GM19467 (cell line): Measurements from ENCODE around the gene DGKB.

Experiments
- ATAC-seq: cut with Tn5 transposase; IDR thresholded peaks from one replicate; pipeline ENCODE4 v1.9.1; 2021; ENCODE audit warnings: mild to moderate bottlenecking, moderate library complexity; ENCODE audit not compliant: unreplicated experiment

DGKB gene

DNA sequence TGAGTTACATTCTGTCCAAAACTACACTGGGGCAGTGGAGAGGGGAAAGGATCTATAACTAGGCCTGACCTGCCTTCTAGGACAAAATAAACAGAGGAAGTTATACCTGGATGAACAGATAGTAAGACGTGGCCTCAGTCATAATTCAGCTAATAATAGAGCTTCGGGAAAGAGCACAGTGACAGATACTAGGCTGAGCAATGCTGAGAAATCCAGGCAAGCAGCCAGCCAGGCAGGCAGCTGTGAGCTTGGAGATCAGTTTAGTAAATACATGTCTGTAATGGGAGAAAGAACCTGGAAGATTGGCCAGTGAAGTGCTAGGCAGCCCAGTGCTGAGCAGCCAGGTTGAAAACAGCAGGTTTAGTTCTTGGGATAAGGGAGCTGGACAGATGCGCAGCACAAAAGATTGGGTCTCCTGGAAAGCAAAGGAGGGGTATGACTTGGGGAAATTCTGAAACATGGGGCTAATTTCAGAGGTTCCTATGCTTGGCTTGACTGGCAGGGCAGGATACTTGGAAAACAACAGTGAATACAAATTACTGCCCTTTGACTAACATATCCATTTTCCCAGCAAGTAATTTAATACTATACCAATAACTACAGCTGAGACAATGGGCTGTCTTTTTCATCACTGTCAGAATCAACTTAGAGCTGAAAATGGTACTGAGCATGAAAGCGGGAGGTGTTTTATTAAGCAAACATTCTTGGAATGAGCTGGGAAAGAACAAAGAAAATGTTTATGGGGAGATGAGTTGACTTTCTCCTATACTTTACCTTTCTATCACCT, 140.8 kb downstream of the DGKB start:
- ATAC-seq = no peak

- no peak for ATAC-seq
Observed at GRCh38 chr7:14760730-14761478, 141.6 kb downstream of the DGKB start.

GRCh38 chr7:14759785-14760184, 142.8 kb downstream of the DGKB start:
- ATAC-seq = no peak

DNA sequence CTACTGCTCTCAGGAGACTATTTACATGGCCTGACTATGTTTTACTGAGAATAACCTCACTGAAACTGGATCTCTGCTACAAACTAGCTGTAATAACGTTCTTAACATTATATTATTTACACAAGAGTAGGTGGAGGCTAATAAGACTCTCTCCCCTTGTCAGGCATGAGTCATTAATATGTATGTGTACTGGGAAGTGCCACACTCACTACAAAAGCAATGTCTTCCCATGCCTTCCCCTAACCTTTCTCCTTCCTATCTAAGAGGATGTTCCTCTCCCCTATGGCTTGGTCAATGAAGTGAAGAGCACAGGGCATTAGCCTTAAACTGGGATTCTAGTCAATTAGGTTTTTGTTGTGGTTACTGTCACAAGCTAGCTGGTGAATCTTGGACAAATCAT, 147.9 kb downstream of the DGKB start:
- ATAC-seq = no peak

DNA sequence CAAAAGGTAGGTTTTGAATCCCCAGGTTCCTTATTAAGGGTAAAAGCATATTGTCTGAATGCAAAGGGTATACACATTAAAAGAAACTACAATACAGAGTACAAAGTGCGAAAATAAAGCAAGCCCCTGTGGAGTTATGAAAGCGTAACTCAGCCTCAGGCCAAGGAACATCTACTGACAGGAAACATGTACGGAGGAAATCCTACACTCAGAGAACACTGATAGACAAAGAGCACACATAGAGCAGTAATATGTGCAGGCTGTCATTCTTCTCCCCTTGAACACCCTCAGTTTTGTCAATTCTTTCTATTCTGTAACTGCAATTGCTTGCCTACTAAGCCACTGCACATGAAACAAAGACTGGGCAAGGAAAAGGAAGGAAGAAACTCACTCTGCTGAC, 150.2 kb downstream of the DGKB start:
- no peak for ATAC-seq

GRCh38 chr7:14751461-14751860, 151.1 kb downstream of the DGKB start:
- no peak for ATAC-seq

- no peak for ATAC-seq
Observed at GRCh38 chr7:14748461-14748860, 154.1 kb downstream of the DGKB start.

DNA sequence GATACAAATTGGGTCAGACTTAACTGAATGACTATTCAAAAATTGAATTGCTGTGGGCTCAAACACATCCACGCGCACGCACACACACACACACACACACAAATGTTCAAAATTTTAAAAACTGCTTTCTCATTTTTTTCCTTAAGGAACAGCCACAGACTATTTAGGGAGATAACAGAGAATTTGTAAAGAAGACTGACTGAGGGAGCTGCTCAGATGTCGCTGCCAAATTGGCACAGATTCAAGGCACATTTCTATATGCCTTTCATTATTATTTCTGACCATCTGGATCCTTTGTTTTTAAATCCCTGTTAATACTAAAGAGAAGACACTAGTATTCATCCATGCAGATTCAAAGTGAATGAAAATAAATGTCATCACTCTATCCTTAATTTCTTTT, 154.8 kb downstream of the DGKB start:
- ATAC-seq = no peak

DNA sequence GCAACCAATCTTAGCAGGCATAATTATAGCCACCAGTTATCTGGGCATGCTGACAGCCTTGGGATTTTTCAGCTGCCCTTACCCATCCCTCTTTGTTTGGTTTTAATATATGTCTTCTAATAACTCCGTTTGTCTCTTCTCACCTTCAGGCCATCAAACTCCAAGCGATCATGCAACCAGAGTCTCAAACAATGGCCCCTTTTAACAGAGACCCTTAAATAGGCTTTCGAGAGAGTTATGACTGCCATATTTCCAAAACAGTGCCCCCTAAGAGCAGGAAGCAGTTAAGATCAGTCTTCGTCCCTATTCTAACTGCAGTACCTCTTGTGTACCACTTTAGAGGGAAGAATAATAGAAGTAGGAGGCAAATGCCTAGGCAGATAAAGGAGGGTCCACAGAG, 157.5 kb downstream of the DGKB start:
- no peak for ATAC-seq

GRCh38 chr7:14740606-14741005, 161.9 kb downstream of the DGKB start:
- no peak for ATAC-seq

- no peak for ATAC-seq
Observed at GRCh38 chr7:14739841-14740185, 162.7 kb downstream of the DGKB start.

DNA sequence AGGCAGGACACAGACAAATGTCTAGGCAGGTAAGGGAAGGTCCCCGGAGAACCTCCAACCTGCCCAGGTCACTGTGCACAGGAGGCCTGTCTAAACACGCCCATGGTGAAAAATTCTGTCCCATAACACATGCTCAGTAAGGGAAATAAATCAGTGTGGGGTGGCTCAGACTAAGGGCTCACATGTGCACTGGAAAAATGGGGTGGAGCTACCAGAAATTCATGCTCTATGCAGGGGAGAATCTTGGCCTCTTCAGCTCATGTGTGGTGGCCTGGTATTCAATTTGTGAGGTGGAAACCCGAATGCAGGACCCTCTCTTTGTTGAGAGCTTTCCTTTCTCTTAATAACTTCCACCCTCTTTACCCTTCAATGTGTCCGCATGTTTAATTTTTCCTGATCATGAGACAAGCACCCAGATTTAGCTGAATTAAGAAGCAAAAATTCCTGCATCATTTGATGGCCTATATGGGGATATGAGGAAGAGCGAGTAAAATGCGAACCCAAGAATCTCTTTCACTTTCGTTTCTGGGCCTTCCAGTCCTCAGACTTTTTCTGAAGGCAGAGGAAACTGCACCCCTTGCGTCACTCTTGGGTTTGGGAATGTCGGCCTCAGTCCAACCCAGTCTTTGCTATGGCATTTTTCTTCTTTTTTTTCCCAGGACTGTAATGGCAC, 163.2 kb downstream of the DGKB start:
- ATAC-seq = no peak

DNA sequence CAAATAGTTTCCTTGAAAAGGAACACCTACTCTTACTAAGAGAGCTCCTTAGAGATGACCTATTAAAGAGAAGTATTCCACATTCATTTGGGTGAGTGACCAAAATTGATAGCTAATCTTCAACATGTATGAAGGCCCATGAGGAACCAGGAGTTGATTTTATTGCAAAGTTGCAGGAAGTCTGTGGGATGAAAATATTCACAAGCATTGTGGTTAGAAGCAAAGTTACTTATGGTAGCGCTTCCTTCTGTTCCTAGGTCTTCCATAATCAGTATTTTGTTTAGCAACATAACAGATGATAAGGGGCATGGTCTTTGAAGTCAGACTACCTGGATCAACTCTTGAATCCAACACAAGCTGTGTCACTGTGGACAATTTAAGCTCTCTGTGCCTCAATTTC, 164.5 kb downstream of the DGKB start:
- ATAC-seq = no peak

GRCh38 chr7:14734839-14735321, 167.7 kb downstream of the DGKB start:
- ATAC-seq = no peak

- ATAC-seq = no peak
Observed at GRCh38 chr7:14720785-14721184, 181.8 kb downstream of the DGKB start.

DNA sequence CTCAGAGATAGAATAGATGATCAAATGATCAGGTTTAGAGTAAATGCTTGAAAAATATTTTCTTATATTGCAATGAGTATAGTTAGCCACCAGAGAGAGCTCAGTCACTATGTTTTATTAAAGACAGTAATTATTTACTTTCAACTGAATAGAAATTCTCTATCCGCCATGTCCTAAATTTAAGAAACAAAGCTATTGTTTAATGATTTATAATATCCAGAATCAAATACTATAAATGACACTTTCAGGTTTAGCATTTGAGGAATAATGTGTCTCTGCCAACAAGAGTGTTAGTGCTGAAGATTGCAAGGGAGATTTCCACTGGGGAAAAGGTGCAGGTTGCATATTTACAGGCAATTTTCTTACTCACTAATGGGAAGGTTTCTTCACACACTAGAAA, 184.7 kb downstream of the DGKB start:
- no peak for ATAC-seq

DNA sequence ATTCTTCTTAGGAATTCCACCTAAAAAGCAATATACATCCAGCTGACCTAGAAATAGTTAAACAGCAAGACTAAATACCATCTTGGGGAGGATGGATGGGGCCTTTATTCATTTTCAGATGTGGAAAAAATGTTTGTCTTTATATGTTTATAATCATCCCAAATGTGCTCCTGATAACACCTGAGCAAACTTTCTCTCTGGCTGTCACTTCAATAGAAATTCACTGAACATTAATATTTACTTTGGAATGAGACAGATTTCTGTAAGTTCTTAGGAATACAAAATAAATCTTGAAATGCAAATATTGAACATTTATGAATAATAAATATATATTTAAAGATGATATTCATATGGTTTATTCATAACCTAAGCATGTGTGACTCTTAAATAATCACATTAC, 185.4 kb downstream of the DGKB start:
- ATAC-seq = no peak

DNA sequence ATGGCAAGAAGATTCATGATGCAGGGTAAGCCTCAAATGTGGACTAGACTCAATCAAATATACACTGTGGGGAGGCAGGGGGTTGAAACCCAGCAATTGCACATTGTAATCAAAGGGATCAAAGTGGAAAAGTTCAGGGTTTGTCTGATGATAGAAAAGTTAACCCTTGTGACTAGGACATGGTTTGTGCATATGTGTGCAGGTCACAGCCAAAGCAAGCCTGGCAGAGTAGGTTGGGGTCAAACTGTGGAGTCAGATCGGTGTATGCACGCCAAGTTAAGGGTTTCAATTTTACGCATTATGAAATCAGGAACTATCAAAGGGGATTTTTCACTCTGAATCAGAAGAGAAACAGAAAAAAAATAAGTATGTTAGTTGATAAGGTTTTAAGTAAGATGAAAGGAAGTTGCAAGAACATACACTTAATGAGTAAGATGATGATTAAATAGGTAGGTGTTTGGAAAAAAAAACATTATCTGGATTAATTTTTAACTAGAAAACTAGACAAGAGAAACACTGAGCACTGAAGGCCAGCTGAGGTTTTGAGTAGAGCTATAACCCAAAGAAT, 188.3 kb downstream of the DGKB start:
- ATAC-seq = peak; percentile 96

GRCh38 chr7:14698239-14698638, 204.3 kb downstream of the DGKB start:
- ATAC-seq = no peak

DNA sequence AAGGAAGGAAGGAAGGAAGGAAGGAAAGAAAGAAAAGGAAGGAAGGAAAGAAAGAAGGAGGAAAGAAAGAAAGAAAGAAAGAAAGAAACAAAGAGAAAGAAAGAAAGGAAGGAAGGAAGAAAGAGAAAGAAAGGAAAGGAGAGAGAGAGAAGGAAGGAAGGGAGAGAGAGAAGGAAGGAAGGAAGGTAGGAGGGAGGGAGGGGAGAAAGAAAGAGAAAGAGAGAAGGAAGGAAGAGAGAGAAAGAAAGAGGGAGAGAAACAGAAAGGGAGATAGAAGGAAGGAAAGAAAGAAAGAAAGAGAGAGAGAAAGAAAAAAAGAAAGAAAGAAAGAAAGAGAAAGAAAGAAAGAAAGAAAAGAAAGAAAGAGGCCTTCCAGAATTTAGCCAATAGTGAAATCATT, 204.9 kb downstream of the DGKB start:
- no peak for ATAC-seq

DNA sequence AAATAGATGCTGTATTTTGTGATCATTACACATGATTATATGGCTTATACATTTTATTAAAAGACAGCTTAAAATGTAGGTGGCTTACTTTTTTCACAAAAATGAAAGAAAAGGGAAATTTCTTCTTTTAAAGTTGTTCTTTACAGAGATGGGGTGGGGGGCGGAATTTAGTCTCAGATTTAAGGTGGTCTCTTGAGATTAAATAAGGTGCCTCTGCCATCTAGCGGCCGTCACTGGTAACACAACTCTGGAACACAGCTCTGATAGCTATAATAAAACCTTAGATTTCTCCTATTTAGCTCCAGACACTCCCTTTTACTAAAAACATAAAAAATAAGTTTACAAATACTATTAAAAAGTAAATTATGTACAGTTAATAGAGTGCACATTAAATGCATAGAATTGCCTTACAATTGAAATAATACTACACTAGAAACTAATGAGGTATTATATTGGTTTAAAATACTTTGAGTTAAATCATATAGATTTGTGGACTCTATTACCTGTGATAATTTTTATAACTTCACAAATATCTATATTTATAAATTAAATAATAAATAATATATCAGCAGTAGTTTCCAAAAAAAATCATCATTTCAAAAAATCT, 210.9 kb downstream of the DGKB start:
- peak; percentile 37 for ATAC-seq
